BLaER1 treated with 17β-estradiol and CSF1 and Interleukin-3, amounts not matched to agents 10 nM and 100 nM (cell line): ENCODE measurements around the gene IFIH1.

Experiments
- H3K27ac ChIP-seq, 11 experiments: shearing (Covaris generic); formaldehyde crosslinking; 2 replicates each; pipeline ENCODE4 v1.8.1; 2022
- H3K27me3 ChIP-seq, 11 experiments: shearing (Covaris generic); formaldehyde crosslinking; 2 replicates each; pipeline ENCODE4 v1.8.1; 2022
- H3K36me3 ChIP-seq, 11 experiments: shearing (Covaris generic); formaldehyde crosslinking; 2 replicates each; pipeline ENCODE4 v1.8.1; 2022
- H3K4me1 ChIP-seq, 10 experiments: shearing (Covaris generic); formaldehyde crosslinking; 2 replicates each; pipeline ENCODE4 v1.8.1; 2022
- H3K4me2 ChIP-seq, 11 experiments: shearing (Covaris generic); formaldehyde crosslinking; 2 replicates each; pipeline ENCODE4 v1.8.1; 2022
- H3K4me3 ChIP-seq, 10 experiments: shearing (Covaris generic); formaldehyde crosslinking; 2 replicates each; pipeline ENCODE4 v1.8.1; 2022
- H3K9ac ChIP-seq, 11 experiments: shearing (Covaris generic); formaldehyde crosslinking; 2 replicates each; pipeline ENCODE4 v1.8.1; 2022
- H3K9me3 ChIP-seq, 11 experiments: shearing (Covaris generic); formaldehyde crosslinking; replicated peaks in 1 of 11; 2 replicates each; pipeline ENCODE4 v1.8.1; 2022
- H4K20me1 ChIP-seq, 11 experiments: shearing (Covaris generic); formaldehyde crosslinking; 2 replicates each; pipeline ENCODE4 v1.8.1; 2022
- Cebpa-rat ChIP-seq, 11 experiments: shearing (Covaris generic); IDR thresholded peaks; 2 replicates each; pipeline ENCODE4 v1.8.1; 2022

Gene IFIH1

GRCh38 chr2:162317058-162317742 lies 1.3 kb downstream of the IFIH1 start:
- Histone ChIP-seq H3K27me3 (no peaks in the 10 kb centered on the region), H3K4me2 (peak overlapping the region; percentile 75 to 96 (median 89)), H3K27ac (peak overlapping the region in 10 of 11 experiments; percentile 86 to 96 (median 90); a peak in 17 of 22 replicates)

GRCh38 chr2:162316590-162316989 lies 1.9 kb downstream of the IFIH1 start:
- peak overlapping the region in 5 of 11 experiments; percentile 87 to 96 (median 90); a peak in 6 of 22 replicates for H3K9ac ChIP-seq
- H4K20me1 ChIP-seq = peaks cover 0 to 25% (median 0%) of the 10 kb centered on the region in 11 experiments; a peak in 3 of 22 replicates
- no peak for TF ChIP-seq Cebpa-rat (IDR thresholded peaks at IDR 0.05)
- no peak overlapping the region for H3K27ac ChIP-seq
- peak overlapping the region; percentile 75 to 96 (median 89) for H3K4me2 ChIP-seq
- no peaks in the 10 kb centered on the region for H3K27me3 ChIP-seq
- no peaks in the 10 kb centered on the region for H3K9me3 ChIP-seq
- peak overlapping the region; percentile 82 to 99 (median 97); a peak in 16 of 20 replicates for H3K4me3 ChIP-seq
- peaks cover 21 to 52% (median 33%) of the 10 kb centered on the region in 10 experiments; a peak in 19 of 20 replicates for H3K4me1 ChIP-seq
- peaks cover 0 to 8% (median 0%) of the 10 kb centered on the region in 11 experiments; a peak in 2 of 22 replicates for H3K36me3 ChIP-seq

More at GRCh38 chr2:162317058-162317742, 1.3 kb downstream of the IFIH1 start:
- peaks cover 0 to 8% (median 0%) of the 10 kb centered on the region in 11 experiments; a peak in 2 of 22 replicates for H3K36me3 ChIP-seq
- no peak for TF ChIP-seq Cebpa-rat (IDR thresholded peaks at IDR 0.05)
- H3K4me1 ChIP-seq = peaks cover 21 to 53% (median 33%) of the 10 kb centered on the region in 10 experiments; a peak in 19 of 20 replicates
- peaks cover 0 to 20% (median 0%) of the 10 kb centered on the region in 11 experiments; a peak in 3 of 22 replicates for H4K20me1 ChIP-seq
- H3K4me3 ChIP-seq = peak overlapping the region; percentile 82 to 99 (median 97)
- H3K9ac ChIP-seq = peak overlapping the region; percentile 85 to 96 (median 90)
- H3K9me3 ChIP-seq = no peaks in the 10 kb centered on the region

- peak overlapping the region in 2 of 11 experiments; percentile 92 to 96; a peak in 4 of 22 replicates for H3K9ac ChIP-seq
- H3K27ac ChIP-seq = no peak overlapping the region
- no peaks in the 10 kb centered on the region for H3K9me3 ChIP-seq
- H3K36me3 ChIP-seq = peaks cover 0 to 8% (median 0%) of the 10 kb centered on the region in 11 experiments; a peak in 3 of 22 replicates
- H3K27me3 ChIP-seq = no peaks in the 10 kb centered on the region
- H3K4me2 ChIP-seq = peak overlapping the region; percentile 75 to 96 (median 89)
- no peak for TF ChIP-seq Cebpa-rat (IDR thresholded peaks at IDR 0.05)
- H4K20me1 ChIP-seq = peaks cover 0 to 25% (median 0%) of the 10 kb centered on the region in 11 experiments; a peak in 3 of 22 replicates
- peak overlapping the region in 3 of 10 experiments; percentile 5 to 97 (median 96); a peak in 4 of 20 replicates for H3K4me3 ChIP-seq
- H3K4me1 ChIP-seq = peaks cover 21 to 46% (median 33%) of the 10 kb centered on the region in 10 experiments; a peak in 19 of 20 replicates
Measured at GRCh38 chr2:162315938-162316337, 2.5 kb downstream of the IFIH1 start.

- Histone ChIP-seq H3K9me3 (no peaks in the 10 kb centered on the region), H4K20me1 (peaks cover 0 to 25% (median 0%) of the 10 kb centered on the region in 11 experiments; a peak in 3 of 22 replicates), H3K4me1 (peaks cover 17 to 26% (median 22%) of the 10 kb centered on the region in 10 experiments; a peak in 18 of 20 replicates), H3K27ac (no peak overlapping the region), H3K9ac (no peak overlapping the region), H3K27me3 (no peaks in the 10 kb centered on the region), H3K36me3 (peaks cover 0 to 38% (median 9%) of the 10 kb centered on the region in 11 experiments; a peak in 11 of 22 replicates), H3K4me3 (no peak overlapping the region), H3K4me2 (no peak overlapping the region)
- no peak for TF ChIP-seq Cebpa-rat (IDR thresholded peaks at IDR 0.05)
Measured at GRCh38 chr2:162312853-162313252, 5.6 kb downstream of the IFIH1 start.

- Histone ChIP-seq H3K4me1 (peaks cover 0 to 11% (median 0%) of the 10 kb centered on the region in 10 experiments; a peak in 5 of 20 replicates), H3K4me3 (no peak overlapping the region), H4K20me1 (peaks cover 0 to 15% (median 0%) of the 10 kb centered on the region in 11 experiments; a peak in 3 of 22 replicates)
Measured at GRCh38 chr2:162308747-162309503, 9.6 kb downstream of the IFIH1 start.

GRCh38 chr2:162305901-162306300 lies 12.6 kb downstream of the IFIH1 start:
- no peak for TF ChIP-seq Cebpa-rat (IDR thresholded peaks at IDR 0.05)
- Histone ChIP-seq H3K9ac (no peak overlapping the region), H3K27me3 (no peaks in the 10 kb centered on the region), H4K20me1 (peaks cover 0 to 3% (median 0%) of the 10 kb centered on the region in 11 experiments; a peak in 1 of 22 replicates), H3K4me2 (no peak overlapping the region), H3K36me3 (peaks cover 0 to 55% (median 13%) of the 10 kb centered on the region in 11 experiments; a peak in 11 of 22 replicates), H3K4me1 (peaks cover 0 to 8% (median 0%) of the 10 kb centered on the region in 10 experiments; a peak in 5 of 20 replicates), H3K27ac (no peak overlapping the region), H3K9me3 (no peaks in the 10 kb centered on the region), H3K4me3 (no peak overlapping the region)

More at GRCh38 chr2:162308747-162309503, 9.6 kb downstream of the IFIH1 start:
- Histone ChIP-seq H3K27ac (no peak overlapping the region), H3K9ac (no peak overlapping the region), H3K27me3 (no peaks in the 10 kb centered on the region), H3K9me3 (no peaks in the 10 kb centered on the region), H3K4me2 (no peak overlapping the region), H3K36me3 (peaks cover 0 to 52% (median 13%) of the 10 kb centered on the region in 11 experiments; a peak in 11 of 22 replicates)
- TF ChIP-seq Cebpa-rat (IDR thresholded peaks at IDR 0.05) = no peak

GRCh38 chr2:162301877-162302276 lies 16.6 kb downstream of the IFIH1 start:
- Histone ChIP-seq H3K27me3 (no peaks in the 10 kb centered on the region), H3K4me3 (no peak overlapping the region)

GRCh38 chr2:162301151-162301804 lies 17.2 kb downstream of the IFIH1 start:
- no peak overlapping the region for H3K4me2 ChIP-seq
- H3K4me3 ChIP-seq = no peak overlapping the region

More at GRCh38 chr2:162301877-162302276, 16.6 kb downstream of the IFIH1 start:
- no peak overlapping the region for H3K4me2 ChIP-seq
- no peak overlapping the region for H3K27ac ChIP-seq
- no peaks in the 10 kb centered on the region for H3K9me3 ChIP-seq
- H4K20me1 ChIP-seq = peaks cover 0 to 3% (median 0%) of the 10 kb centered on the region in 11 experiments; a peak in 1 of 22 replicates
- no peak for TF ChIP-seq Cebpa-rat (IDR thresholded peaks at IDR 0.05)
- peaks cover 0 to 37% (median 0%) of the 10 kb centered on the region in 11 experiments; a peak in 5 of 22 replicates for H3K36me3 ChIP-seq
- H3K9ac ChIP-seq = no peak overlapping the region
- 0 out of 20 replicates have a peak, but pooled peaks cover 0 to under 1% (median 0%) of the 10 kb centered on the region in 10 experiments for H3K4me1 ChIP-seq

More at GRCh38 chr2:162301151-162301804, 17.2 kb downstream of the IFIH1 start:
- Histone ChIP-seq H4K20me1 (peaks cover 0 to 3% (median 0%) of the 10 kb centered on the region in 11 experiments; a peak in 1 of 22 replicates), H3K36me3 (peaks cover 0 to 33% (median 0%) of the 10 kb centered on the region in 11 experiments; a peak in 5 of 22 replicates), H3K9ac (no peak overlapping the region), H3K27ac (no peak overlapping the region), H3K9me3 (no peaks in the 10 kb centered on the region), H3K27me3 (no peaks in the 10 kb centered on the region), H3K4me1 (no peaks in the 10 kb centered on the region)
- no peak for TF ChIP-seq Cebpa-rat (IDR thresholded peaks at IDR 0.05)
